Hematopoietic multipotent progenitor cell (in vitro differentiated cells): Measurements from ENCODE around the gene FCN2. TPM values are rescaled to one million over a fixed set of nuclear protein-coding genes. Genes with fewer than 3 reads are reported as not detected.

Experiments
- DNase-seq, 3 donors: peaks; one replicate each; pipeline ENCODE4 v3.0.0-alpha.2; 2011 to 2015; ENCODE audit warnings: low read depth in 2 of 3, low spot score in 2 of 3
- total RNA-seq: library from RNA; depleted of rRNA; stranded (reverse); fragments of >200 nt; gene quantifications from one replicate; pipeline ENCODE4 v1.2.3, GENCODE V29; 2012

FCN2 gene
- total RNA-seq, 1 donor, result not detected

GRCh38 chr9:134867917-134868750, 12.5 kb upstream of the FCN2 start:
- no peak for DNase-seq

- DNase-seq, result no peak
These were observed 11.7 kb upstream of the FCN2 start for GRCh38 chr9:134868751-134869553.

GRCh38 chr9:134869554-134870300, 10.9 kb upstream of the FCN2 start:
- DNase-seq, result no peak

- no peak for DNase-seq
These were observed 10.3 kb upstream of the FCN2 start for GRCh38 chr9:134870301-134870694.

- no peak for DNase-seq
These were observed 9.6 kb upstream of the FCN2 start for GRCh38 chr9:134870746-134871662.

GRCh38 chr9:134871697-134872340, 8.8 kb upstream of the FCN2 start:
- no peak for DNase-seq

- DNase-seq, result no peak
These were observed 8.0 kb upstream of the FCN2 start for GRCh38 chr9:134872482-134873231.

GRCh38 chr9:134875371-134875770, 5.2 kb upstream of the FCN2 start:
- no peak for DNase-seq

GRCh38 chr9:134877541-134877940, 3.1 kb upstream of the FCN2 start:
- DNase-seq, result no peak

GRCh38 chr9:134879664-134880483, 736 bp upstream of the FCN2 start:
- no peak for DNase-seq

- no peak for DNase-seq
These were observed 682 bp downstream of the FCN2 start for GRCh38 chr9:134881313-134881670.

- no peak for DNase-seq
These were observed 1.7 kb downstream of the FCN2 start for GRCh38 chr9:134882204-134882785.

GRCh38 chr9:134883040-134883782, 2.6 kb downstream of the FCN2 start:
- DNase-seq, result no peak

GRCh38 chr9:134884492-134884891, 3.9 kb downstream of the FCN2 start:
- no peak for DNase-seq

GRCh38 chr9:134885001-134885678, 4.5 kb downstream of the FCN2 start:
- no peak for DNase-seq

GRCh38 chr9:134885679-134886412, 5.2 kb downstream of the FCN2 start:
- DNase-seq, result no peak
